GM18867 (cell line): Measurements from ENCODE around the gene B3GALT4.
"Not testable (repeated sequence)": the region's sequence is repeated elsewhere in the genome, so short reads cannot be mapped to it uniquely, and the experiment has no call there.

ENCODE experiments used
- ATAC-seq: cut with Tn5 transposase; IDR thresholded peaks from one replicate; pipeline ENCODE4 v1.9.1; 2021; ENCODE audit warnings: mild to moderate bottlenecking, moderate library complexity; ENCODE audit not compliant: unreplicated experiment

B3GALT4 gene

GRCh38 chr6:33271468-33272274, 5.3 kb upstream of the B3GALT4 start, which contains the start of the genes RPS18 and VPS52:
RPS18 (plus strand) TSS chr6:33272075; CDS start chr6:33272120, 45 bp downstream.
VPS52 (minus strand) TSS chr6:33271876; CDS start chr6:33271675, 201 bp downstream.
- peak; percentile 81 for ATAC-seq

GRCh38 chr6:33272275-33273128, 4.4 kb upstream of the B3GALT4 start:
- no peak for ATAC-seq

GRCh38 chr6:33273129-33273923, 3.6 kb upstream of the B3GALT4 start:
- no peak for ATAC-seq

GRCh38 chr6:33273924-33274902, 2.7 kb upstream of the B3GALT4 start:
- ATAC-seq, result no peak

GRCh38 chr6:33275795-33276580, 935 bp upstream of the B3GALT4 start:
- not testable (repeated sequence) for ATAC-seq

- no peak for ATAC-seq
Observed at GRCh38 chr6:33276581-33276863, 401 bp upstream of the B3GALT4 start.

GRCh38 chr6:33277663-33278391, 904 bp downstream of the B3GALT4 start:
- peak; percentile 14 for ATAC-seq

- no peak for ATAC-seq
Observed at GRCh38 chr6:33278392-33278741, 1.4 kb downstream of the B3GALT4 start.

- no peak for ATAC-seq
Observed at GRCh38 chr6:33278810-33279209, 1.9 kb downstream of the B3GALT4 start.

- ATAC-seq, result no peak
Observed at GRCh38 chr6:33279257-33279695, 2.4 kb downstream of the B3GALT4 start.

- ATAC-seq, result no peak
Observed at GRCh38 chr6:33279971-33280511, 3.1 kb downstream of the B3GALT4 start.

- ATAC-seq, result no peak
Observed at GRCh38 chr6:33280539-33280938, 3.6 kb downstream of the B3GALT4 start.

- ATAC-seq, result not testable (repeated sequence)
Observed at GRCh38 chr6:33285214-33285613, 8.3 kb downstream of the B3GALT4 start.

- ATAC-seq, result no peak
Observed at GRCh38 chr6:33286946-33287914, 10.3 kb downstream of the B3GALT4 start.

- no peak for ATAC-seq
Observed at GRCh38 chr6:33288141-33288920, 11.4 kb downstream of the B3GALT4 start.
